ENCODE data around the gene SEC61A2.

Gene SEC61A2

GRCh38 chr10:12113627-12114026 is 15.8 kb upstream of the SEC61A2 start:
- no peaks in the 10 kb centered on the region for H3K27me3 ChIP-seq (replicated peaks)
- H3K27ac ChIP-seq: no peak overlapping the region
- no peak for DNase-seq
- H3K4me3 ChIP-seq (ENCODE audit: low read depth, low read length): no peak overlapping the region
- no peak for TF ChIP-seq CTCF (IDR thresholded peaks at IDR 0.05; ENCODE audit: low read depth, low read length, missing control alignments)
- in situ Hi-C loops (cut with HindIII; ENCODE audit: low pct_ligation_motif_present, low sequenced_read_pairs): no loop called here
- H3K36me3 ChIP-seq (replicated peaks): peaks cover 14% of the 10 kb centered on the region

GRCh38 chr10:12121673-12122072 is 7.8 kb upstream of the SEC61A2 start:
- no peak for DNase-seq
- Histone ChIP-seq H3K27ac (no peak overlapping the region), H3K36me3 (replicated peaks) (peaks cover 23% of the 10 kb centered on the region), H3K4me3 (ENCODE audit: low read depth, low read length) (no peak overlapping the region), H3K27me3 (replicated peaks) (no peaks in the 10 kb centered on the region)
- no peak for TF ChIP-seq CTCF (IDR thresholded peaks at IDR 0.05; ENCODE audit: low read depth, low read length, missing control alignments)
- in situ Hi-C loops (cut with HindIII; ENCODE audit: low pct_ligation_motif_present, low sequenced_read_pairs): no loop called here

- Histone ChIP-seq H3K4me3 (ENCODE audit: low read depth, low read length) (peak overlapping the region; percentile 89), H3K27me3 (replicated peaks) (no peaks in the 10 kb centered on the region), H3K27ac (peak overlapping the region; percentile 88), H3K36me3 (replicated peaks) (no peaks in the 10 kb centered on the region)
- TF ChIP-seq CTCF (IDR thresholded peaks at IDR 0.05; ENCODE audit: low read depth, low read length, missing control alignments): peak; percentile 72
- in situ Hi-C loops (cut with HindIII; ENCODE audit: low pct_ligation_motif_present, low sequenced_read_pairs): no loop called here
- peak; percentile 69 for DNase-seq
Measured at GRCh38 chr10:12130237-12130872, 878 bp downstream of the SEC61A2 start.

- Histone ChIP-seq H3K27me3 (replicated peaks) (no peaks in the 10 kb centered on the region), H3K36me3 (replicated peaks) (peaks cover 19% of the 10 kb centered on the region), H3K27ac (no peak overlapping the region), H3K4me3 (ENCODE audit: low read depth, low read length) (no peak overlapping the region)
- in situ Hi-C loops (cut with HindIII; ENCODE audit: low pct_ligation_motif_present, low sequenced_read_pairs): no loop called here
- no peak for TF ChIP-seq CTCF (IDR thresholded peaks at IDR 0.05; ENCODE audit: low read depth, low read length, missing control alignments)
- no peak for DNase-seq
Measured at GRCh38 chr10:12135631-12136030, 6.2 kb downstream of the SEC61A2 start.

GRCh38 chr10:12140038-12140437 is 10.6 kb downstream of the SEC61A2 start:
- H3K27ac ChIP-seq: no peak overlapping the region
- DNase-seq: no peak
- no peaks in the 10 kb centered on the region for H3K27me3 ChIP-seq (replicated peaks)
- no peak overlapping the region for H3K4me3 ChIP-seq (ENCODE audit: low read depth, low read length)
- TF ChIP-seq CTCF (IDR thresholded peaks at IDR 0.05; ENCODE audit: low read depth, low read length, missing control alignments): no peak
- H3K36me3 ChIP-seq (replicated peaks): peaks cover 32% of the 10 kb centered on the region
- in situ Hi-C loops (cut with HindIII; ENCODE audit: low pct_ligation_motif_present, low sequenced_read_pairs): no loop called here

GRCh38 chr10:12144538-12144937 is 15.1 kb downstream of the SEC61A2 start:
- H3K4me3 ChIP-seq (ENCODE audit: low read depth, low read length): no peak overlapping the region
- H3K27ac ChIP-seq: no peak overlapping the region
- peaks cover 15% of the 10 kb centered on the region for H3K36me3 ChIP-seq (replicated peaks)
- no peaks in the 10 kb centered on the region for H3K27me3 ChIP-seq (replicated peaks)
- no peak for DNase-seq
- in situ Hi-C loops (cut with HindIII; ENCODE audit: low pct_ligation_motif_present, low sequenced_read_pairs): no loop called here
- TF ChIP-seq CTCF (IDR thresholded peaks at IDR 0.05; ENCODE audit: low read depth, low read length, missing control alignments): no peak
